CD4-positive, alpha-beta T cell treated with Interleukin-4 for 4 hours (primary cell): ENCODE data around the gene TMEM178B.
"Not testable (repeated sequence)": the region's sequence is repeated elsewhere in the genome, so short reads cannot be mapped to it uniquely, and the experiment has no call there.

Experiments
- DNase-seq: peaks from one replicate; pipeline ENCODE4 v3.0.0-alpha.2; 2020

TMEM178B gene

DNA sequence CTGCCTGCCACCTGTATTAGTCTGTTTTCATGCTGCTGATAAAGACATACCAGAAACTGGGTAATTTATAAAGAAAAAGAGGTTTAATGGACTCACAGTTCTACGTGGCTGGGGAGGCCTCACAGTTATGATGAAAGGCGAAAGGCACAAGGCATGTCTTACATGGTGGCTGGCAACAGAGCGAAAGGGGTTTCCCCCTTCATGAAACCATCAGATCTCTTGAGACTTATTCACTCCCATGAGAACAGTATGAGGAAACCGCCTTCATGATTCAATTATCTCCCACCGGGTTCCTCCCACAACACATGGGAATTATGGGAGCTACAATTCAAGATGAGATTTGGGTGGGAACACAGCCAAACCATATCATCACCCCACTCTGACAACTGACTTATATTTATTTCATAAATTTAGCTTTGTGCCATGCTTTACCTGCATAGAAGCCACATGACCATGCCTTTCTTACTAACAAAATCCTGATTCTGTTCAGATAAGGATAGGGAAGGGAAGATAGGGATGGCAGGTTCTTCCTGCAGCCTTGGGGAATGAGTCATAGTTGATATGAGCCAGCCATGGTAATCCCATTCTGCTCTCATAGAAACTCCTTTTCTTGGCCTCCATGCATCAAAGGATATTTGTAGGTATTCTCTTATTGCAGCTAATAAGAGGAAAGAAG lies 286.0 kb downstream of the TMEM178B start:
- no peak for DNase-seq

GRCh38 chr7:141360416-141360760 lies 286.5 kb downstream of the TMEM178B start:
- DNase-seq = no peak

GRCh38 chr7:141360803-141361202 lies 286.9 kb downstream of the TMEM178B start:
- no peak for DNase-seq

GRCh38 chr7:141361479-141361878 lies 287.6 kb downstream of the TMEM178B start:
- DNase-seq = no peak

- no peak for DNase-seq
Observed at GRCh38 chr7:141361960-141362359, 288.1 kb downstream of the TMEM178B start.

GRCh38 chr7:141362580-141363435 lies 288.9 kb downstream of the TMEM178B start:
- DNase-seq = no peak

DNA sequence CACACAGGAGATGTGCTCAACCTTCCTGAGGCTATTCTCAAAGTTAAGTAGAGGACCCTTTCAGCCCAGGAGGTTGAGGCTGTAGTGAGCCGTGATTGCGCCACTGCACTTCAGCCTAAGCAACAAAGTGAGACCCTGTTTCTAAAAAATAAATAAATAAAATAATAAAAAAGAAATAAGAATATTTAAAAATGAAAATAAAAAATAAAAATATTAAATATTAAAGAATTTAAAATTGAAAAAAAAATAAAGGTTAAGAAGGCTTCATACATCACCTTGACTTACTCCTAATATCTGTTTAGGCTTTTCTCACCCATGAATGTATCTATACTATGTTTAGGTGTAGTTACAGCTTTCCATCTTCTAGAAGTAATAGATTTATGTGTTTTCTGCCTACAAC lies 289.9 kb downstream of the TMEM178B start:
- DNase-seq = no peak

DNA sequence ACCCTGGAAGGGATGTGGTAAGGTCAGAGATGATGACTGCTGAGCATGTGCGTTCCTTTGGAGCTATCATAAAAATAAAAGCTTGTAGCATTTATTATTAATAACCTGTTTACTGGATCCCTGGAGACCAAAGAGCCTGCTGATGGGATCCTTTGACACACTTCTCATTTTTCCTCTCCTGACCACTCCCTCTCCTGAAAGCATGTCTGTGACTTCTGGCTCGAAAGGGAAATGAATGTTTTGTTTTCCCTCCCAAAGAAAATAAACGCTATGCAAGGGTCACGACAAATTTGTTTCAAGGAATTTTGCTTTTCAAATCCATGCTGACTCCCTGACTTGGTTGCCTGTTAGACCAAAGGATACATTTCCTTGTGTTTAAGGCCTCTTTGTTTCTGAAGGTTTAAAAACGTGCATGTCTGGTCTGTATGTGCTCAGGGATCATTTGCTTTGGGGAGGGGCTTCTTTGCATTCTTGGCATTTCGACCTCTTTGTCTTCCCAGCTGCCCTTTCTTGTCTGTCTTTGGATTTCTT lies 292.3 kb downstream of the TMEM178B start:
- DNase-seq = no peak

DNA sequence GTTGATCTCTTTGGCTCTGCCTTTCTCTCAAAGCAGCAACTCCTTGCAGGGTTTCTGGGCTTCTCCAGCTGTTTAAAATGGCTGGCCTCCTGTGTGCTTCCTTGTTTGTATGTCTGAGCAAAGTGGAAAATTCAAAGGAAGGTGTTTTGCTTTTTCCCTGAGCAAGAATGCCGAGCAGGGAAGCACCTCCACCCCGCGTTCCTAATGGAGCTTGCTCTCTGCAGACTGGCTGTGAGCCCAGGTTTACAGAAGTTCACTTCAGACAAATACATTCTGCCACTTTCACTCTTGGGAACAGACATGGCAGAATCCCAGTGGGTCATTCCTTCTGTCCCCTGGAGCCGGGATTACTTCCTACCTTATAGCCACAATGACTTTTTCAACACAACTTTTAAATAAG lies 295.6 kb downstream of the TMEM178B start:
- DNase-seq = no peak

DNA sequence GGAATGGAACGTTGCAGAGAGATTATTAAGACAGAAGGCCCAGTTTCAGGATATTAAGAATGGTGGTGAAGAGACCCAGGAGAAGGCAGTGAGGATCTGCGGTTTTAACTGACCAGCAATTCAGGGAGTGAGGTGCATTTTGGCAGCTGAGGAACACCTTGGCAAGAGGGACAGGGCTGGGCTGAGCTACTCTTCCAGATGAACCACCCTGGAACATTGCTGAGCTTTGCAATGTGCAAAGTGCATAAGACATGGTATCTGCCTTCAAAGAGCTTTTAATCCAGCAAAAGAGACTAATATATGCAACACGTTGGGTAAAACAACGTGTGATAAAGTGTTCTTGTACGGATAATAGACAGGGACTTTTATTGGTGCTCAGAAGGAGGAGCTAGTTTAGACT lies 296.3 kb downstream of the TMEM178B start:
- DNase-seq = no peak

DNA sequence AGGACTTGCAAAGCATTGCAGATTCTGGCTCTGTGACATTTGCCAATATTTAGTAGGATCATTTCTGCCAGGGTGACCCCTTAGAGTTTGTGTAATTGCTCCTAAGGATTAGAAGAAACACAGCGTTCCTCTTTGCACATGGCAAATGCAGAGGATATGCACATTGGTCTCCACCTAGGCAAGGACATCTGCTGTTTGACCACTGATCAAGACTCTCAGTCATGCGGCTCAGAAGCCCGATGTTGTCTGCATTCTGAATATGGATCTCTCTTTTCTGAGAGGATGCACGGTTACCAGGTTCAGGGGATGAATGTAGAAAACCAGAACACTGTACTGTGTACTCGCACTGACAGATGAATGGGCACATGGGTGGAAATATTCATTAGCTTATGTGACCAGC lies 296.8 kb downstream of the TMEM178B start:
- no peak for DNase-seq

- DNase-seq = no peak
Observed at GRCh38 chr7:141374425-141374824, 300.6 kb downstream of the TMEM178B start.

- no peak for DNase-seq
Observed at GRCh38 chr7:141375442-141375841, 301.6 kb downstream of the TMEM178B start.

GRCh38 chr7:141377906-141378305 lies 304.0 kb downstream of the TMEM178B start:
- DNase-seq = no peak

GRCh38 chr7:141378405-141378804 lies 304.5 kb downstream of the TMEM178B start:
- no peak for DNase-seq

- DNase-seq = no peak
Observed at GRCh38 chr7:141381794-141382427, 308.0 kb downstream of the TMEM178B start.

- DNase-seq = not testable (repeated sequence)
Observed at GRCh38 chr7:141383356-141383755, 309.5 kb downstream of the TMEM178B start.

GRCh38 chr7:141386881-141387280 lies 313.0 kb downstream of the TMEM178B start:
- DNase-seq = no peak

GRCh38 chr7:141387521-141388217 lies 313.8 kb downstream of the TMEM178B start:
- no peak for DNase-seq

DNA sequence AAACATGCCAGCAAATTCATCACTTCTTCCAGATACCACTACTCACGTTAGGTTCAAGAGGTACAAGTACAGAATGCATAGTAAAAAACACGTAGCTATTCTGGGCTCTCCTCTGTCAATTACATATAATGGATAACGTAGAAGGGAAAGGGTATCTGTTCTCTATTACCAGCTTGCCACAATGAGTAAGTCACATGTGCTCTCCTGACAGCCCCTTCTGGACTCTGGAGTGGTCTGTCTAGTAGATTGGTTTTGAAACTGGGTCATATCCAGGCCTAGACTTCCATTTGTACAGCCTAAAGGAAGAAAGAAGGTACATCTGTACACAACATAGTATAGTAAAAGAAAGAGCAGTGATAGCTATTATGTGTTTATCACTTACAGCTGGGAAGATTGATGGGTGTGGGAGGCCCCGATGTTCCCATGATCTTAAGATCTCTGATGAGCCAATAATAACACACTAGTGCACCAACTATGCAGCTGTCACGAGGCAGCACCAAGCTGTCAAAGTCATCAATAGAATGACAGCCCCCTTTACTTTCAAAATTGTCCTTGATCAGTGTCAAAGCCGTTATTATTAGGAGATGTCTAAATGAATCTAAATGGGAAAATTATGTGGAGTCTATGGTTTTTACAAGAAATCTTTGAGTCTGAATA lies 315.4 kb downstream of the TMEM178B start:
- no peak for DNase-seq

- no peak for DNase-seq
Observed at GRCh38 chr7:141390339-141390738, 316.5 kb downstream of the TMEM178B start.

DNA sequence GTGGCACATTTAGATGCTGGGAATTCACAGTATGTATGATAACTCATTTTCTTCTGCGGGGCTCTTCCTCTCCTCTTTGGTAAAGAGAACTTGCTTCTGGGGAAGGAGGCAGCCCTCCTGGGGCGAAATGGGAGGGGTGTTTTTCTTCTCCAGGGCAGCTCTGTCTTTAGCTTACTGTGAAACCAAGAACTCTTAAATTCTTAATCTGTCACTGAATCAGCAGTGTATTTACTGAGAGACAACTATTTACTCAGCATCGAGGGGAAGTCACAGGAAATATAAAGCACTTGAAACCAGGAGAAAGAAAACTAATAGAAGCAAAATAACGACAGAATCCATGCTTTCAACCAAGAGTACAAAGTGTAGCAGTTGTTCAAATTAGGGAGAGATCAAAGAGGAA lies 319.2 kb downstream of the TMEM178B start:
- DNase-seq = no peak
